HG03378 (cell line): Measurements from ENCODE around the gene TMIGD1.
A peak's percentile ranks its signal among the peaks of the same experiment; 100 is the strongest.

Source experiments
- ATAC-seq: cut with Tn5 transposase; IDR thresholded peaks from one replicate; pipeline ENCODE4 v1.9.1; 2021; ENCODE audit warnings: mild to moderate bottlenecking, moderate library complexity; ENCODE audit not compliant: unreplicated experiment

The TMIGD1 gene

DNA sequence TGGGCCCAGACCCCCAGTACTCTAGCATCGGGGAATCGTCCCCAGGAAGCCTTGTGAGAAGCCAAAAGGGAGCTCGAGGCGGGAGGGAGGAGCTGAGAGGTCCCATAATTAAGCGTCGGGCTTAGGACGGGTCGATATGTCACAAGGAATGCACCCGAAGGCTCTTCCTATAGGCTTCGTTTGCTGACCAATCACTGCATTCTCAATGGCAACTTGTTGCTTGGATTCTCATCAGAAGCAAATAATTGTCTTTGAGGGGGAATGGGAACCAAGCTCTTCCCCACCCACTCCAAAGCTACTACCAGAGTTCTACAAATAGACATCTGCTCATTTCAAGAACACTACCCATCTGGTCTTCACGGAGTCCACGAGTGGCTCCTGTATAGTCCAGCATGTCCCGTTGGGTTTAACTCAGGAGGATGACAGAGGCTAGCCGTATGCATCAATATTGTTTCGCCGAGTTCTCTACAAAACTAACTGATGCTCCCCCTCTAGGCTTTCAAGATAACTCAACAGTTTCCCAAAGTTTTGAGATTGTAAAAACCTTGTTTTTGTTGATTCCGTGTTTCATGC lies 41.5 kb downstream of the TMIGD1 start:
- peak; percentile 6 for ATAC-seq

DNA sequence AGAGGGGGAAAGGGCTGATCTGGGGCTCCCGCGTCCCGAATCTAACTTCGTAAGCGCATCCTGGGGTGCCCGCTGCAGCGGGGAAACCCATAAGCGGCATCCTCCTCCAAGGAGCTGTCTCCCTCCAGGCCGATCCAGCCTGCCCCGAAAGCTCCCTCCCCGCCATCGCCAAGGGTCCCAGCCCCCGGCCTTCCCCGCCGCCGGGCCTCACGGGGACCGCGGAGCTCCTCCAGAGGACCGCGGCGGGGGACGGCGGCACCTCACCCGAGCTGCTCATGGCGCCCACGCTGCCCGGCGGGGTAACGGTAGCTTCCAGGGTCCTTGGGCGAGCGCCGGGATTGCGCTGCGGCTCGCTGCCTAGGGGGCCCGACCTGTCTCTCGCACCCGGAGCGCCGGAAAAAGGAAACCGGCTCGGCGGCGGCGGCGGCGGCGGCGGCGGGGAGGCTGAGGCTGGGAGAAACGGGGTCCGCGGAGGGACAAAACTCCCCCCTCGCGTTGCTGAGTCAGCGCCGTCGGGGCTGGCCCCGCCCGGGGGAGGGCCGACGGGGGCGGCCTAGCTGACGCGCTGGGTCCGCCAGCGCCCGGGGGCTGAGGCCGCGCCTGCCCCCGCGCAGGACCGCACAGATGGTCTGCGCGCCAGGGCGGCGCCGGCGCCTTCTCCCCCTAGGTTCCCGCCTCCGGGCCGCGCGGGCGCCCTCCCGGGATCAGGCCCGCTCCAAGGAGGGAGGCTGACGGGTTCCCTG lies 42.1 kb downstream of the TMIGD1 start, which contains the start of gene BLMH:
Gene BLMH (minus strand): TSS at position 402 of the 743 bp plus-strand sequence. CDS start 125 bp downstream, at position 277.
- ATAC-seq: peak; percentile 64

DNA sequence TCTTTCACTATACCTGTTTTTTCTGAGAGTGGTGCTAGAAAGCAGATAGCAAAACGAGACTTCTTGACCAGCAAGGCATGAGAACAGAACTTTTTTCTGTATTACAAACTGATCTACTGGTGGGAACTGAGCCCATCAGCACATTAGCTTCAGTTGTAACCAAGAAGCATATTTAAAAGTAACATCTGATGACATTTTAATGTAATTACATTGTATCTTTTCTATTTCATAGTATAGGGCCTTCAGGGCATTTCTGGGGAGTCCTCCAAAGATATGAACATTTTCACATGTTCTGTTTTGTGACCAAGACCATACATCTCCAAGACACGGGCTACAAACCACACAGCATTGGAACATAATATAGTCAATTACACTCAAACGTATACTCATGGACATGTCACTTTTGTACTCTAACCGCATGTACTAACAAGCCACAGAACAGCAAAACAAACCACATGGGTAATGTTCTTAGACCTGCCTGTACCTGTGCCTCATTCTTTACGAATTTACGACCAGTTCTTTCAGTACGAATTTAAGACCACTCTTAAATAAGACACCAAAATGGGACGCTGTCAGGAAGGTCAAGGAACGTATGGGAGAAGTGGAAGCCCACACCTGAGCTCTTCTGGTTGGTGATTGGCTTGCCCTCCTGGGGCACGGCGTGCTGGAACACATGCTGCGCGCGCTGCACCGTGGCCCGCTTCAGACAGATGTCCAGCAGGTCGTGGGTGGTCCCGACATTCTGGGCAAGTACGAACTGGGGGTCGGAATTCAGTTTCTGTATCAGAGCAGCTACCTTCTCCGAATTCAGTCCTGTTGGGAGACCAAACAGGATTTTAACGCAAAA lies 42.9 kb downstream of the TMIGD1 start:
- ATAC-seq: peak; percentile 25

DNA sequence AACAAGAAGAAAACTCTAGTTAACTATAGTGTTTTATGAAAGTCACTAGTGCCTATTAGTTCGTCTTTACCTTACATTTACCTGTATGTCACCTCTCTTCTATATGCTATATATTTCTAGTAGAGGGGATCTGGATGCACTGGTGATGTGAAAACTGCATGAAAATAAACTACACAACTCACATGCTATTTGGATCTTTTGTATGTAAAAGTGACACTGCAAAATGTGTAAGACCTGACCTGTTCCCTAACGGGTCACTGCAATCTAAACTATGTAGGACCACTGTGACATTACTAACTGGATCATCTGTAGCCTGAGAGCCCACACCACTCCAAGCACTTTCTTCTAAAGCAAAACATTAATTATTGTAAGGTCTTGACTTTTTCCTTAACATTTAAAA lies 43.8 kb downstream of the TMIGD1 start:
- ATAC-seq: no peak

DNA sequence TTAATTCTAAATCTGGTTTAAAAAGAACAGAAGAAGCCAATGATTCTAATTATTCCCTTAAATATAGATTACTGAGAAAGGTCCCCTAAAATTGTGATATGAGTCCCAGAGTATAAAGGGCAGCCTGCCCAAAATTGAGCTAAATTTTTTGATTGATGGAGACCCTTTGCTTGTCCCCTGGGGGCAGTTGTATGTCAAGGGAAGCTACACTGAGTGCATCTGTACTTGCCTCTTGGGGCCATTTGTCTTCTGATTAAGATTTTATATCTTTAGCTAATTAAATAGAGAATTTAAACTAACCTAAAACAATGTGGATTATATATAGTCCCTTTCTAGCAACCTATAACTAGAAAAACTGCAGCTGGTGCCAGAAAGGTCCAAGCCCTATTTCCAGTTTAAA lies 54.7 kb downstream of the TMIGD1 start:
- ATAC-seq: no peak

DNA sequence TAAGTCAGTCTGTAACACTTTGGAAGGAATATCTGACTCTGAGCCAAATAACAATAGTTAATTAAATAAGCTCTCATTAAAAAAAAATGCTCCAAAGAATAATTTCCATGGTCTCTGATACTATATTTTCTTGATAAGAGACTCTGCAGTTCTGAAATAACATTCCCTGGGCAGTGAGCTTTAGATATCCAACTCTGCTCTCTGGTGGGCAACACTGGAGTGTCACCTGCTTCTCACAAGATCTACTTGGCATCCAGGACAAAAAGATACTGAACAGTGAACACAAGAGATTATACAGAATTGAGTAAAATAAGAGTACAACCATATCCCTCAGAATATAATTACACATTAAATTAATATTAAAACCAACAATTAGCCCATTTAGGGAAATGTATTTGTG lies 55.8 kb downstream of the TMIGD1 start:
- no peak for ATAC-seq

DNA sequence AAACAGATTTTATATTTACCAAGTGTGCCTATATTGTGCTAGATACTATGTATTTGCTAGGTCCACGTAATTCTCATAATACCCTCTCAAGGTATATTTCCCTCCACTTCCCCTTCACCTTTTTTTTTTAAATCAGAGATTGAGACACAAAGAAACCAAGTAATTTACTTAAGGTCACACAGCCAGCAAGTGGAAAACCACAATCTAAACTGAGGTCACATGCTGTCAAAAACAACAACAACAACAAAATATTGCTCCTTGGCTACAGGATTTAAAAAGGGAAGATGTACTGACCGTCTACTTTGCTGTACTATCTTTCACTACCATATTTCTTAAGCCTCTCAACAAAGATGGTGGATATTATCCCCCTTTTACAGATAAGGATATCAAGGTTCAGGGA lies 57.9 kb downstream of the TMIGD1 start:
- ATAC-seq: no peak

DNA sequence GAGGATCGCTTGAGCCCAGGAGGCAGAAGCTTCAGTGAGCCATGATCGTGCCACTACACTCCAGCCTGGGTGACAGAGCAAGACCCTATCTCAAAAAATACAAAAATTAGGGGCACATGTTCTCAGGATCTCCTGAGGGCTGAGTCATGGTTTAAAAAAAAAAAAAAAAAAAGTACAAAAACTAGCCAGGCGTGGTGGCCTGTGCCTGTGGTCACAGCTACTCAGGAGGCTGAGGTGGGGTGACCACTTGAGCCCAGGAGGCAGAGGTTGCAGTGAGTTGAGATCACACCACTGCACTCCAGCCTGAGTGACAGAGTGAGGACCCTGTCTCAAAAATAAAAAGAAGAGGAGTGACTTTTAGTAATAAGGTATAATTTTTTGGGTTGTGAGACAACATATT lies 59.0 kb downstream of the TMIGD1 start:
- no peak for ATAC-seq

DNA sequence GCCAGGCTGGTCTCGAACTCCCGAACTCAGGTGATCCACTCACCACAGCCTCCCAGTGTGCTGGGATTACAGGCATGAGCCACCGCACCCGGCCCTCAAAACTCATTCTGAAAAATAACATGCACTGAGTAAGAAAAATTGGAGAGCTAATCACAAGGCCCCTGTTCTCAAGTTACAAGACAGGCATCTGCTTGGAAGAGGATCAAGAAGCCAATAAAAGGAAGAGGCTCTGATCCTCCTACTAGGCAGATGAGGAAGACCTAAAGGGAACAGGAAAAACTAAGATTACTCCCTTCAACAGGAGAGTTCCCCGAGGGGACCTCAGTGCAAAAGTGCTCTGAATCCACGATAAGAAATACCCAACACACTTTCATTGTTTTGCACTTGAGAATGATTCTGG lies 60.5 kb downstream of the TMIGD1 start:
- ATAC-seq: no peak

DNA sequence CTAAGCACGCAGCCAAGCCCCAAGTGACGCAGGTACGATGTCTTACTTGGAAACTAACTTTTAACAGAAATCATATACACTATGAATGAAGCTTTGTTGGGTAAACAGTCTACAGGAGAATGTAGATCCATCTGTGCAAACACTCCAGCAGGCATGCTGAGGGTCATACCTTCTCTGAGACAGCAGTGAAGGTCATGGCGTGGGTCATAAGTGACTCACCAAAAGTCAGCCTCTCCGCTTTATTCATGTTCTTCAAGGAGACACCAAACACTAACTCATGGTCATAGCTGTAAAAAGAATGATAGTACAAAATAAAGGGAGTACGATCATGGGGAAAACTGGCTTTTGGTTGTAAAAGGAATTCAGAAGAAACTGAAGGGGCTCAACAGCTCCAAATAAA lies 62.8 kb downstream of the TMIGD1 start:
- no peak for ATAC-seq

DNA sequence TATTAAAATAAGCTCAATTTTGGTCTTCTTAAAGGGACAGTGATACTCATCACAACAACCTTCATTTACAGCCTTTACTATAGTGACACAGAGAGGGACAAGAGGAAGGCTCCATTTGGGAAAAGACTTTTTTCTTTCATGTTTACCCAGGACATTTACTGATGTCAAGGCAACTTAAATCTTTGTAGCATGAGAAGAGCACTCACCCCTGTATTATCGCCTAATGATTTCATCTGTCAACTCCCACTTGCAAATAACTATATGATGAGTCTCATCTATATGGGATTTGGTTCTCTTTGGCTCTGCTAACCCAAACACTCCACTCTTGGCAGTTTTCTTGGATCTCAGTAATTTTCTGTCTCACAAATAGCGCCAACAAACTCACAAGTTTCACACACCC lies 66.2 kb downstream of the TMIGD1 start:
- no peak for ATAC-seq
